IPS-18c (cell line): ENCODE data around the gene TGFB3.

Experiments used
- H3K4me3 ChIP-seq: 2 replicates; pipeline ENCODE4 v1.7.0; 2013; ENCODE audit warnings: low read depth, mild to moderate bottlenecking, low read length, moderate library complexity; ENCODE audit not compliant: insufficient read depth
- H3K9me3 ChIP-seq: one replicate; pipeline ENCODE4 v1.6.1; 2013; ENCODE audit warnings: mild to moderate bottlenecking, low read length, moderate library complexity; ENCODE audit not compliant: control insufficient read depth, insufficient read depth

The TGFB3 gene

DNA sequence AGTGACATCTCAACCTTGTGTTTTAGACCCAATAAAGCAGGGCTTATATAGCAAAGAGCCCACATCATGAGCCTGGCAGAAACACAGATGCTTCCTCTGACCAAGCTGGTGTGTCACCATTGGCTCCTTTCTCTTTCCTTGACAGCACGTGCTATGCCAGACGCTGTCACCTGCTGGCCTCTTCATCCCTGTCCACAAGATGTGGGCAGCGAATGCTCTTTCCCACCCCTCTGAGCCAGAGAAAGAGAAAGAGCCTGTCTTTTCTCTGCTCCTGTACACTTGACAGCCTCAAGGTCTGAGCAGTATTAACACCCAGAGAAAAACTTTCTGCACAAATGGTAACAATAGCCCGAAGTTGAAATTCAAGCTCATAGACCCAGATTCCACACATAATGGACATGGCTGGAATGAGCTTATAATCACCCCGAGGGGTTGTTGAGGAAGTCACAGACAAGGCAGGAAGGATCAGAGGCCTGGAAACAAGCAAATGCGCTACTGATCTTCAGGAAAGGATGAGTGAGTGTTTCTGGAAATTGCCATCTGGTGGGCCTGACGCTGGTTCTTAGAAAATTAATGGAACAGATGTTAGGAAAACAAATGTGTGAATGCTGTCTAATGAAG is 8.9 kb downstream of the TGFB3 start:
- no peaks in the 10 kb centered on the region for H3K9me3 ChIP-seq
- H3K4me3 ChIP-seq = no peak overlapping the region

DNA sequence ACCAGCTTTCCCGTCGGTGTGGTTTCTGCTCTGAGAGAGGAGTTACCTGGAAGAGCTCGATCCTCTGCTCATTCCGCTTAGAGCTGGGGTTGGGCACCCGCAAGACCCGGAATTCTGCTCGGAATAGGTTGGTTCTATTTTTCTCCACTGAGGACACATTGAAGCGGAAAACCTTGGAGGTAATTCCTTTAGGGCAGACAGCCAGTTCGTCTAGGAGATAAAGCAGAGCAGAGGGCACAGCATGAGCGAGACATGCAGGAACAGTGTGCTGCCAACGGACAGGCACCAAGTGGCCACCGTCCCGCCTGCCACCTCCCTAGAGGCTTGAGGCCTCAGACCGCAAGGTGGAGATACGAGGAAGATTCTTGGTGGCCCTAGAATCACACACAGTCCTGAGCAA is 10.3 kb downstream of the TGFB3 start:
- H3K4me3 ChIP-seq = no peak overlapping the region
- H3K9me3 ChIP-seq = no peaks in the 10 kb centered on the region

DNA sequence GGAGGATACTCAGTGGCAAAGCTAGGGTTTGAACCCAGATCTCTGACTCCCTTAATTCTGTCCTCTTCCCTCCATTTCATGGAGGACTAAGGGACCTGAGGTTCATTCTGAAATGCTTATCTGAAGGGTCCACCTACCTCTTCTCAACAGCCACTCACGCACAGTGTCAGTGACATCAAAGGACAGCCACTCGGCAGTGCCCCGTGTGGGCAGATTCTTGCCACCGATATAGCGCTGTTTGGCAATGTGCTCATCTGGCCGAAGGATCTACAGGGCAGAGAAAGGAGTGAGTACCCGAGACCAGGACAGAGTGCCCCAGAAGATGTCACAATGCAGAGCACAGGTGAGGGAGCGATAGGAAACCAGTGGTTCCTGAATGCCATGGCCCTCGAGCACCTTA is 10.8 kb downstream of the TGFB3 start:
- no peak overlapping the region for H3K4me3 ChIP-seq
- H3K9me3 ChIP-seq = no peaks in the 10 kb centered on the region

DNA sequence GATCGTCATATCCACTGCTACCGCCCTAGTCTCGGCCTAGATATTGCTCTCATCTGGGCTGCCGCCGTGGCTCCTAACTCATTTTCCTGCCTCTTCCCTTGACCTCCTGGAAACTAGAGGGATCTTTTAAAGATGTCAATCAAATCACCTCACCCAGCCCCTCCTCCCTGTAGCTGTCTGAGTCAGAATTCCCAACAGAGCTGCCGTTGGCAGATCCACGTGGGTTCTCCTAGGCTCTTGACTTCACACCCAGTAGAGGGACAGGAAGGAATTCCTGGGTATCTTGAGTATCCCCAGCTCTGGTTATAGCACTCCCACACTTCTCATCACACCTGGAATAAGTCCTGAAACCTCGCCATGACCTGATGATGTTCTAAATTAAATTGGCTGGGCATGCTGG is 11.9 kb downstream of the TGFB3 start:
- Histone ChIP-seq H3K9me3 (no peaks in the 10 kb centered on the region), H3K4me3 (no peak overlapping the region)

DNA sequence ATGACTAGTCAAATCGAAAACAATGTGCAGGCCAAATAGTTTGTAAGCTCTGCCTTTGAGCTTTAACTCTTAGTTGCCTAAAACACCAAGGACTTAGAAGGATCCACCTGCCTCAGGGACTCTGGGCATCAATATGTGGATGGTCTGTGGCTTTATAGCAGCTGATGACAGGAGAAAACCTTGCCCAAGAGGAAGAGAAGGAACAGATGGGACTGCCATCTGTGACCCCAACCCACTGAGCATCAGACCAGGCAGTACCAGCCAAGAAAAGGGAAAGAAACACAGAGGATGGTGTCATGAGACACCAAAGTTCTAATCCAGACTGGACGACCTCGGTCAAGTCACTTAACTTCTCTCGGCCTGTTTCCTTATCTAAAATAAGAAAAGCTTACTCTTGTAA is 12.7 kb downstream of the TGFB3 start:
- Histone ChIP-seq H3K4me3 (no peak overlapping the region), H3K9me3 (no peaks in the 10 kb centered on the region)

DNA sequence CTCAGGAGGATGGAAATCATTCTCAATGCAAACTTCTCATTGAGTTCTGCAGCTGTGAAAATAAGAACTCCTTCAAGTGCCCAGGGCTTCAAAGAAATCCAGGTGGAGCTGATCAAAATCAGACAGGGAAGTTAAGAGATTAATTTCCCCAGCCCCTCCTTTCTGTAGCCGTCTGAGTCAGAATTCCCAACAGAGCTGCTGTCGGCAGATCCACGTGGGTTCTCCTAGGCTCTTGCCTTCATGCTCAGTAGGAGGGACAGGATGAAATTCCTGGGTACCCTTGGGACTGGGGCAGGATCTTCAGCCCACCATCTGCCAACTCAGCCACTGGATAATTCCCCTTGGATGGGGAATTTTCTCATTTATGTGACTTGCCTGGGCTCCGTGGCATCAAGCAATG is 13.3 kb downstream of the TGFB3 start:
- Histone ChIP-seq H3K9me3 (no peaks in the 10 kb centered on the region), H3K4me3 (no peak overlapping the region)

DNA sequence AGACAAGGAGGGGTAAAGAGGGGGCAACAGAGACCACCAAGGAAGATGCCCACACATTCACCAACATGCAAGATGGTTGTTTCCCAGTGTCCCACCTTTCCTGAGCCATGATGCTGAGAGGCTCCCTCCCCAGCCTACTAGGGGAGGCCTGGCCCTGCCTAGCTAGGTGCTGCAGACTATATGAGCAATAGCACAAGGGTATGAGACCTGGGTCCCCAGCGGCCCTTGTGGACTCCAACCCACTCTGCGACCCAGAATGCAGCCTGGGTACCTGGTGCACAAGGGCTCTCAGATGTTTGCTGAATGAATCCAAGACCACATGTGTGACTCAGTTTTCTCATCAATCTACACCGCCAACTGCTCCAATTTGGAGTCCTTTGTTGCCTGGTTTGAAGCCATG is 13.9 kb downstream of the TGFB3 start:
- no peaks in the 10 kb centered on the region for H3K9me3 ChIP-seq
- no peak overlapping the region for H3K4me3 ChIP-seq

DNA sequence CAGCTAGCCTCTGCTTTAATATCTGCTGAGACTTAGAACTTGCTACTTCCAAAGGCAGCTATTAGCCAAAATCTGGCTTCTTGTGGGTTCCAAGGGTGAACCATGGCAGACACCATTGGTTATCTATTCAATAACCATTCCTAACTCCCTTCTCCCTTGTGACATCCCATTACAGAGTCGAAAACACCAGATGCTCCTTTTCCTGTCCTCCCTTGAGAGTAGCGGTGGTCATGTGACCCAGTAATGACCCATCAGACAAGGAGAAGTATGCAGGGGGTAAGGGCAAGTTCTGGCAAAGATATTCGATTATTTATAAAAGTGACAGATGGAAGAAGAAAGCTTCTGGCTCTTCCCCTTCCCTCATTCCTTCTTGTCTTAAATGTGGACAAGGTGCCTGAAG is 20.1 kb downstream of the TGFB3 start:
- H3K9me3 ChIP-seq = no peaks in the 10 kb centered on the region

DNA sequence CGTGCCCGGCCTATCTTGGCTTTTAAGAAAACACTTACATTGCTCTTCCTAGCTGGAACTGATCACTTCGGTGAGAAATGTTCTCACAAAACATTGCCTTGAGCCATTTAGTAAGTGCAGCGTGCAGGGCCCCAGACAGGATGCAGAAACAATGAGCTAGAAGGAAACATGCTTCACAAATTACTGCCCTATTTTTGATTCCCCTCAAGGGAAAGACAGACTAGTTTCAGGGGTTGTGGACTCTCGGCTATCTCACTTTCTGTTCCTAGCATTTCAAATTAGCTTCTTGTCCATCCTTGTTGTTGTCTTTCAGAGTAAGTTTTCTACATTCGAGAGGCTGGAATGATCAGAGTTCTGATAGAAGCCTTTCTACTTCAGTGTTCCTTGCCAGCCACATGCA is 21.6 kb downstream of the TGFB3 start:
- no peaks in the 10 kb centered on the region for H3K9me3 ChIP-seq
- no peak overlapping the region for H3K4me3 ChIP-seq

More for the DNA sequence above, 20.1 kb downstream of the TGFB3 start:
- H3K4me3 ChIP-seq = no peak overlapping the region

DNA sequence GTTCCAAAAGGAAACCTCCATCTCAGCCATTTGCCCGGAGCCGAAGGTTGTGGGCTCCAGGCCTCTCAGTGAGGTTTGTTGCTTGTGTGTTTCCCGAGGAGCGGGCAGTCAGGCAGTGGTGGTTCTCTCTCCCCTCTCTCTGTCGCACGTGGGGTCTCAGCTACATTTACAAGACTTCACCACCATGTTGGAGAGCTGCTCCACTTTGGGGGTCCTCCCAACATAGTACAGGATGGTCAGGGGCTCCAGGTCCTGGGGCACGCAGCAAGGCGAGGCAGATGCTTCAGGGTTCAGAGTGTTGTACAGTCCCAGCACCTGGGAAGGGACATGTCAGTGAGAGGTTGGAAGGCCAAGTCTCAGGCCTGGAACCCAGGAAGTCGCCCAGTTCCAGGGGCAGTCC is 22.8 kb downstream of the TGFB3 start:
- H3K9me3 ChIP-seq = no peaks in the 10 kb centered on the region
- no peak overlapping the region for H3K4me3 ChIP-seq

DNA sequence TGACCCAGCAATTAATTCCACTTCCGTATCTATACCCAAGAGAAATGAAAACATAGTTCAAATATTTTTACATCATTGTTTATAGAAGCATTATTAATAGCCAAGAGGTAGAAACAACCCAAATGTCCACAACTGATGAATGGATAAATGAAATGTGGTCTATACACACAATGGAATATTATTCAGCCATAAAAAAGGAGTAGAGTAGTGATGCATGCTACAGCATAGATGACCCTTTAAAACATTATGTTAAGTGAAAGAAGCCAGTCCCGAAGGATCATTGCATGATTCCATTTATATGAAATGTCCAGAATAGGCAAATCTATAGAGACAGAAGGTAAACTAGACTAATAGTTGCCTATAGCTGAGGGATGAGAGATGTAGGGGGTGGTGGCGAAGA is 29.3 kb downstream of the TGFB3 start:
- Histone ChIP-seq H3K4me3 (no peak overlapping the region), H3K9me3 (no peaks in the 10 kb centered on the region)

DNA sequence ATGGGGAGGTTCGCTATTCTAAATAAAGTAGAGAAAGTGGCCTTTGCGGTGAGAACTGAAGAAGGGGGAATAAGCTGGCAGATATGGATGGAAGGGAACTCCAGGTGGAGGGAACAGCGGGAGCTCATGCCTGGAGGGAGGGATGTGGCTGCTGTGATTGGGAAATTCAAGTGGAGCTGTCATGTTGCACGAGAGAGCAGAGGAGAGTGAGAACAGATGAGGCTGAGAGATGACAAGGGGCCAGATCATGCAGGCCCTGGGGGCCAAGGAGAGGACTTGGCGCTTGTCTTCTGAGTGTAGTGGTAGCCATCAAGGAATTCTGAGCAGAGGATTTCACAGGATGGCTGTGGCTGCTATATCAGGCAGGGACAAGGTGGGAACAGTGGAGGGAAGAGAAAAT is 35.0 kb downstream of the TGFB3 start:
- H3K4me3 ChIP-seq = no peak overlapping the region

DNA sequence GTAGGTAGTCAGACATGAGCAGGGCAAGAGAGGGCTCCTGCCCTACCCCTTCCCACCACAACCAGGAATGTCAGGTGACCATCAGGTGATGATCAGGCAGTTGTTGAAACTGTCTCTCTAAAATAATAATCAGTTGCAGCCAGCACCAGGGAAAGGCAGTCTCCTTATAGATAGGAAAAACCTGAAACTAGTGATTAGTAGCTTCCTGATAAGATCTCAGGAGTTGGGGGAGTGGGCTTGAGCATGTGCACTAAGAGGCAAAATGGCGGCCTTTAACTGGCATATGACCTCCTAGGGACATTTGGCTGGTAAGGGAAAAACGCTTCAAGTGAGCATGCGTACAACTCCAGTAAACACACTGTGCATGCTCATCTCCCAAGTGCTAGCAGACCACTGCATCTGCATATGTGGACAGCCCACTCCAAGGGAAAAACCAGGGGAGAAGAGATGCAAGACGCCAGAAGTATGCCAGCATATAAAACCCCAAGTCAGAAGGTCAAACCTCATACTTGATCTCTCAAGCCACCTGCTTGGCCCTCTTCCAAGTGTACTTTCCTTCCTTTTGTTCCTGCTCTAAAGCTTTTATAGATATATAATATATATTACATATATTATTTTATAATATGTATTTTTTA is 37.1 kb downstream of the TGFB3 start:
- no peak overlapping the region for H3K4me3 ChIP-seq
- no peaks in the 10 kb centered on the region for H3K9me3 ChIP-seq

More for the DNA sequence above, 35.0 kb downstream of the TGFB3 start:
- no peaks in the 10 kb centered on the region for H3K9me3 ChIP-seq

DNA sequence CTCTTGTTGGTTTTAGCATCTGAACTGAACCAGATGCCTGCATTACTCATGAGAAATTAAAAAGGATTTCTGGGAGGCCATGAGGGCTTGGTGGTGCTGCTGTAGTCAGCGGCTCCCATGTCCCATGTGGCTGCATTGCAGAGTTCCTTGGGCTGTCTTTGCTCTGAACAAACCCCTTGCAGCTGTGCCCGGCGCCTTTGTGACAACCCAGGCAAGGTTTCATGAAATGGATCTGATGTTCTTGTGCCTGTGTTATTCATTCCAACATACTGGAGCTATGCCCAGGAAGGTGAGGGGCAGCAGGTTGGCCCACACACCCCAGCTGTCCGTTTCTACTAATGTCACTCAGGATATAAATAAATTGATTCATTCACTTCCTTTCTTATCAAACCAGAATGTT is 40.8 kb downstream of the TGFB3 start:
- Histone ChIP-seq H3K9me3 (no peaks in the 10 kb centered on the region), H3K4me3 (no peak overlapping the region)

DNA sequence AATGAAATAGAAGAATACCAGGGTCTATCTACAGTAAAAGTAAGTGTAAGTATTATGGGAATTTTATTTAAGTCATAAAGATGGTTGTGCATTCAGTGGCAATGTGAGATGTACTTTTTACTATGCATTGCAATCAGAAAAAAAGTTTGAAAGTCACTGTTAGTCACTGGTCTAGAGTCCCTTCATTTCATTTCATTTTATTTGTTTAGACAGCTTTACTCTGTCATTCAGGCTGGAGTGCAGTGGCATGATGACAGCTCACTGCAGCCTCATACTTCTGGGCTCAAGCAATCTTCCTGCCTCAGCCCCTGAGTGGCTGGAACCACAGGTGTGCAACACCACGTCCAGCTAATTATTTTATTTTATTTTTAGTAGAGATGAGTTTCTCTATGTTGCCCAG is 42.6 kb downstream of the TGFB3 start:
- no peaks in the 10 kb centered on the region for H3K9me3 ChIP-seq
- no peak overlapping the region for H3K4me3 ChIP-seq

DNA sequence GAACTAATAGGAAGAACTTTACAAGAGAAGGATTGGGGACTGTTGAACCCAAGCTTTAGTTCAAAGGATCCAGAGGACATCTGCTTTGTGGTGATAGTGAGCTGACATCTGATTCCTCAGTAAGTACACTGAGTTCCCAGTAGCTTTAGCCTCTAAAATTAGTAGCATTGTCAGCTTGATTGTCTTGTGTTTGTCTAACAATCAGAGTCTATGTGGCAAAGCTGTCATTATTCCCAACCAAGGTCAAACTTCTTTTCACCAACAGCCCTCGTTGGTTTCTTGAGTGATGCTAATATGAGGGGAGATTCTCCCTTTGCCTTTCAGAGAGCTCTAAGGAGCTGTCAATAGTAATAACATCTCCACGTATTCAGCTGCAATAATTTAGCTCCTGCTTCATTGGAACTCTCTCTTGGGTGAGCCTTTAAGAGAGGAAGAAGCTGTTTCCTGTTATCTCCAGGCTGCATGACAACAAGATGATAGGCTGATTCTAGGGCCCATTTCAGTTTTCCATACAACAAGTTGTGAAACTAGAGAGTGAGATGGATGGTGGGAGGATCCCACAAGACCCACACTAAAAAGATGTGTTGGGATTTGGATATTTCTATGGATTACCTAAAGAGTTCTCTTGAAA is 46.7 kb downstream of the TGFB3 start:
- no peaks in the 10 kb centered on the region for H3K9me3 ChIP-seq
- H3K4me3 ChIP-seq = no peak overlapping the region

DNA sequence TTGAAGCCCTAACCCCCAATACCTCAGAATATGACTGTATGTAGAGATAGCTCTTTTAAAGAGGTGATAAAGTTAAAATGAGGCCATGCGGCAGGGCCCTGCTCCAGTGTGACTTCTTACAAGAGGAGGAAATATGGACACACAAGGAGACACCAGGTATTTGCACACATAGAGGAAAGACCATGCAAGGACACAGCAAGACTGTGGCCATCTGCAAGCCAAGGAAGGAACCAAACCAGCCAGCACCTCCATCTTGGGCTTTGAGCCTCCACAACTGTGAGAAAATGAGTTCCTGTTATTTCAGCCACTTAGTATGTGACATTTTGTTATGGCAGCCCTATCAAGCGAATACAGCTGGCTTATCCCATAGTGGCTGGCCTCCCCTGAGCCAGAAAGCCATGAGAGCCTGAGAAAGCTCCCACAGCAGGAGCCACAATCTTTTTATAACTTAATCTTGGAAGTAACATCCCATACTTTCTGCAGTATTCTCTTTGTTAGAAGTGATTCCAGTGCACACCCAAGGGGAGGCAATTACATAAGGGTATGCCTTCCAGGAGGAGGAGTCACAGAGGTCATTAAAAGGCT is 48.0 kb downstream of the TGFB3 start:
- Histone ChIP-seq H3K9me3 (no peaks in the 10 kb centered on the region), H3K4me3 (no peak overlapping the region)

DNA sequence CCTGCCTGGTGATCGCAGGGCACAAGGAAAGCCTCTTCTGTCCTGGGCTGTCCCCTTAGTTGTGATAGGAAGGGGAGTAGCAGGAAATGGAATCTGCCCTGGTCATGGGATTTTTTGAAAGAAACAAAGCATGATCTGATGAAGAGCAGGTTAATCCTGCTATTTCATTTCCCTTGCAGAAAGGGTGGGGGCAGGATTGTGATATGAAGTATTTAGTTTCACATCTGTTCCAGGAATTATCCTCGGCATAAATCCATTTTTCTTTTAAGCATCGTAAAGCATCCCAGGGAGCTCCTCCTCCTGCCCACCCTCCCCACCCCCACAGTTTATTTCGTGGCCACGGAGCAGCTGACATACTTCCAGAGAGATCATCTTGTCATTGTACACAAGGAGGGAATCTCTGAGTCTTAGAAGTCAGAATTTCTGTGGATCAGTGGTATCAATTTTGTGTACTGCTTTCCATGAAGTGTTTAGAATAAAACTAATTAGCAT is 53.1 kb downstream of the TGFB3 start:
- H3K9me3 ChIP-seq = no peaks in the 10 kb centered on the region
- no peak overlapping the region for H3K4me3 ChIP-seq
